HG02759 (cell line): ENCODE data around the gene ZBTB18.
"Not testable (repeated sequence)": the region's sequence is repeated elsewhere in the genome, so short reads cannot be mapped to it uniquely, and the experiment has no call there.

Experiments
- ATAC-seq: cut with Tn5 transposase; IDR thresholded peaks from one replicate; pipeline ENCODE4 v1.9.1; 2021; ENCODE audit warnings: mild to moderate bottlenecking, moderate library complexity; ENCODE audit not compliant: unreplicated experiment

ZBTB18 gene

GRCh38 chr1:244050835-244051444 is at the start of gene ZBTB18:
TSS of gene ZBTB18 (plus strand) at chr1:244051283. CDS start at chr1:244051432, 149 bp downstream.
- no peak for ATAC-seq

GRCh38 chr1:244002721-244003120 is 48.4 kb upstream of the ZBTB18 start:
- ATAC-seq, result no peak

GRCh38 chr1:244005455-244005854 is 45.6 kb upstream of the ZBTB18 start:
- ATAC-seq, result no peak

GRCh38 chr1:244006381-244006901 is 44.6 kb upstream of the ZBTB18 start:
- no peak for ATAC-seq

GRCh38 chr1:244006961-244007360 is 44.1 kb upstream of the ZBTB18 start:
- ATAC-seq, result no peak

GRCh38 chr1:244010191-244010590 is 40.9 kb upstream of the ZBTB18 start:
- no peak for ATAC-seq

GRCh38 chr1:244010703-244011123 is 40.4 kb upstream of the ZBTB18 start:
- ATAC-seq, result no peak

- ATAC-seq, result no peak
These were observed 39.8 kb upstream of the ZBTB18 start for GRCh38 chr1:244011271-244011670.

- ATAC-seq, result no peak
These were observed 39.3 kb upstream of the ZBTB18 start for GRCh38 chr1:244011786-244012185.

- ATAC-seq, result no peak
These were observed 38.9 kb upstream of the ZBTB18 start for GRCh38 chr1:244012202-244012601.

GRCh38 chr1:244013100-244013499 is 38.0 kb upstream of the ZBTB18 start:
- ATAC-seq, result no peak

- ATAC-seq, result not testable (repeated sequence)
These were observed 36.2 kb upstream of the ZBTB18 start for GRCh38 chr1:244014862-244015261.

GRCh38 chr1:244019982-244020485 is 31.0 kb upstream of the ZBTB18 start:
- ATAC-seq, result no peak

GRCh38 chr1:244021427-244021826 is 29.7 kb upstream of the ZBTB18 start:
- no peak for ATAC-seq

- no peak for ATAC-seq
These were observed 28.8 kb upstream of the ZBTB18 start for GRCh38 chr1:244022311-244022710.

- ATAC-seq, result no peak
These were observed 28.1 kb upstream of the ZBTB18 start for GRCh38 chr1:244022864-244023440.

- no peak for ATAC-seq
These were observed 23.5 kb upstream of the ZBTB18 start for GRCh38 chr1:244027491-244028145.

GRCh38 chr1:244028701-244029100 is 22.4 kb upstream of the ZBTB18 start:
- no peak for ATAC-seq

GRCh38 chr1:244029124-244029523 is 22.0 kb upstream of the ZBTB18 start:
- no peak for ATAC-seq

GRCh38 chr1:244030481-244031040 is 20.5 kb upstream of the ZBTB18 start:
- no peak for ATAC-seq

- ATAC-seq, result no peak
These were observed 15.7 kb upstream of the ZBTB18 start for GRCh38 chr1:244035358-244035757.

GRCh38 chr1:244037252-244037651 is 13.8 kb upstream of the ZBTB18 start:
- ATAC-seq, result no peak
